HUDEP-2 (cell line): ENCODE measurements around the gene PZP.
"Not testable (repeated sequence)": the region's sequence is repeated elsewhere in the genome, so short reads cannot be mapped to it uniquely, and the experiment has no call there.

ENCODE experiments used
- DNase-seq, 76 experiments: peaks; one replicate each; lab custom pipeline; 2025; ENCODE audit not compliant: unreplicated experiment in 76 of 76; lab: John Stamatoyannopoulos, UW

Gene PZP

GRCh38 chr12:9198012-9198411 lies 10.2 kb downstream of the PZP start:
- no peak for DNase-seq

- DNase-seq, result no peak
Observed at GRCh38 chr12:9184276-9184675, 23.9 kb downstream of the PZP start.

- no peak for DNase-seq
Observed at GRCh38 chr12:9180810-9181209, 27.4 kb downstream of the PZP start.

DNA sequence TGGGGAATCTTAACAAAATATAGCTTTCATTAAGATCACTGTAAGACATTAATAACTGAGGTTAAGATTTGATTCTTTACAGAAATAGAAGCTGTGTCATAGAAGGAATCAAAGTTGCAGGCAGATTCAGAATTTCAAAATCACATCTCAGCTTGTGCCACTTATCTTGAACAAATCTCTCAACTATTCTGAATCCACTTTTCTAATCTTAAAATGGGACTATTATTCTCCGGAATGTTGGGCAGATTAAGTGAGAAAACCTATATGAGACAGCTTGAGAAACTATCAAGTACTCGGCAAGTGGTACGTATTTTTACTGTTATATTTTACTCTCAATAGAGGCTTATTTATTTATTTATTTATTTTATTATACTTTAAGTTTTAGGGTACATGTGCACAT lies 28.4 kb downstream of the PZP start:
- DNase-seq, result no peak

DNA sequence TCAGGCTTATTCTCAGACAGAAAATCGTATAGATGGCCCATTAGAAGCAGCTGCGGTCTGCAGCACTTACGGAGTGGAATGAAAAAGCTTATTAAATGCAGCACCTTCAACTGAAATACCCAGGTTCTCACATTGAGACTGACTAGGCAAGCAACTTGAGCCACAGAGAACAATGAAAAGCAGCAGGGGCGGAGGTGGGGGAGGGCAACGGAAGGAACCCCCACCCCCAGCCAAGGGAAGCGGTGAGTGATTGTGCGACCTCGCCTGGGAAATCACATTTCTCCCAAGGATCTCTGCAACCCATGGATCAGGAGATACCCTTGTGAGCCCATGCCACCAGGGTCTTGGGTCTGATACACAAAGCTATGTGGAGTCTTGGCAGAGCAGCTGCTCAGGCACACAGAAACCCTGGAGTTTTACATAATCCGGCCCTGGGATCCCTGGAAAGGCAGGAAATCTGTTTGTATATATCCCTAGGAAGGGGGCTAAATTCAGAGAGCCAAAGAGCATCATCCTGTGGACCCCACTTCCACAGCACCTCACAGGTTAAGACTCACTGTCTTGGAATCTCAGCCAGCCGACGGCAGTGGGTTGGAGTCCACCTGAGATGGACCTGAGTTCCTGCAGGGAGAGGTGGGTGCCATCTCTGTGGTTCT lies 38.1 kb downstream of the PZP start:
- DNase-seq, result no peak

DNA sequence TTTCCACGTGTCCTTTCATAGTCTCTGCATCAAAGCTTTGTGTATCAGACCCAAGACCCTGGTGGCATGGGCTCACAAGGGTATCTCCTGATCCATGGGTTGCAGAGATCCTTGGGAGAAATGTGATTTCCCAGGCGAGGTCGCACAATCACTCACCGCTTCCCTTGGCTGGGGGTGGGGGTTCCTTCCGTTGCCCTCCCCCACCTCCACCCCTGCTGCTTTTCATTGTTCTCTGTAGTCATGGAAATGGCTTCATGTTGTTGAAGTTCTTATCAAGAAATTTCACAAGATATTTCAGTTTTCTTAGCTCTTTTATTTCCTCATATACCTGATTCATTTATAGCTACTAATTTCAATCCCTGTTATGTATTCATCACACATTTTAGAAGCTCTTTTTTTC lies 40.9 kb downstream of the PZP start:
- DNase-seq, result not testable (repeated sequence)

DNA sequence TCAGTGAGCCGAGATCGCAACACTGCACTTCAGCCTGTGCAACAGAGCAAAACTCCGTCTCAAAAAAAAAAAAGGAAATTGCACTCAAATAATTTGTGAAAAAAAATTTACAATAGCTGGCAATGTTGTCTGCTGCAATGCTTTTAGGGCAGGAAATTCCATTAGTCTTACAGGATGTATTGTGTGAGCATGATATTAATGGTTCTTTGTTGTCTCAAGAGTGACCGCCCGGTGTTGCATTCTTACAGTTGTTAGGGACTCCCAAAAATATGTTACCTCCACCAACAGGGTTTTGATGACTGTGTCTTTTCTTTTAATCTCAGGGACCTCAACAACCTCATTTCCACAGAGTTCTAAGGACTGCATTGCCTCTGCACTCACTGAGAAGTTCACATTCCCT lies 44.8 kb downstream of the PZP start:
- no peak for DNase-seq

- no peak for DNase-seq
Observed at GRCh38 chr12:9156119-9156518, 52.1 kb downstream of the PZP start.

DNA sequence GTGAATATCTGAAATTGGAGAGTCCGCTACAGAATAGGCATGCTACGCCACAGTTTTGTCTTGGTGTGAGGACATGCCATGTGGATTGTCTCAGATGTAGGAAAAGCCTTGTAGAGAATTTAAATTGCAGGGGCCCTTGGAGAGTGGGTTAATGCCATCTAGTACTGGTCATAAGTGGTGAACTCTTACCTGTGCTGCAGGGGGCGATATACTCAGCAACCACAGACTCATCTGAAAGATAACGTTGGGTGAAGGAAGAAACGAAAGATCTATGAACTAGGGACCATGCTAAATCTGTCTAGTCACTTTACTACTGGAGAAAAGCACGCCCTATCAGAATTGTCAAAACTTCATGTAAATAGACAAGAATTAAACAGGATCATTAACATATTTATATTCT lies 58.8 kb downstream of the PZP start:
- DNase-seq, result no peak

- no peak for DNase-seq
Observed at GRCh38 chr12:9148926-9149325, 59.3 kb downstream of the PZP start.

GRCh38 chr12:9147461-9147860 lies 60.7 kb downstream of the PZP start:
- no peak for DNase-seq

GRCh38 chr12:9144730-9145106 lies 63.5 kb downstream of the PZP start:
- no peak for DNase-seq

- DNase-seq, result no peak
Observed at GRCh38 chr12:9143929-9144729, 64.1 kb downstream of the PZP start.

- no peak for DNase-seq
Observed at GRCh38 chr12:9143137-9143536, 65.1 kb downstream of the PZP start.

GRCh38 chr12:9139588-9140290 lies 68.5 kb downstream of the PZP start:
- not testable (repeated sequence) for DNase-seq

GRCh38 chr12:9135903-9136310 lies 72.3 kb downstream of the PZP start:
- no peak for DNase-seq

DNA sequence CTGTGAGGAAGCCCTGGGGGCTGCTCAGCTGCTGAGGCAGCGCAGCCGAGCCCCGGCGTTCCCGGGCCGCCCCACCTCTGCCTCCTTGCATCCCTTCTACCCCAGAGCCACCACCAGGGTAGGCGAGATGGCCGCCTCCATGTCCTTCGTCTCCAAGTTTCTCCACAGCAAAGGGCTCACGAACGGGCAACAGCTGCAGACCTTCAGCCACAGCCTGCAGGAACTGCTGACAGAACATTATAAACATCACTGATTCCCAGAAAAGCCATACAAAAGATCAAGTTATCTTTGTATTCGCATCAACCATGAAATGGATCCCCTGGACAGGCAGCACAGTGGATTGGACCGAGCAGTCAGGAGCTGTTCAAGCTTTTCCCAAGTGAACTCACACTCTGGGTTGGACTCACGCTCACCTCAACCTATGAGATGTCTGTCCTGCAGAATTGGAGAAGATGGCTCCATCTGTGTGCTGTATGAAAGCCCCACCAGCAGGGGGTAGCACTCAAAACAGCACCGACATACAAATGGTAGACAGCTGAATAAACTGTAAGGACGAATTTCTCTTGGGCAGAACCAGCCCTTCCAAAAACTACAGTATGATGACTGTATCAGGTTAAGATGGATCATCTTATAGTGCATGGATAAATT lies 73.1 kb downstream of the PZP start:
- DNase-seq, result peak in 4 of 76 experiments; percentile 3 to 22 (median 11)

GRCh38 chr12:9133216-9133916 lies 74.8 kb downstream of the PZP start:
- no peak for DNase-seq

DNA sequence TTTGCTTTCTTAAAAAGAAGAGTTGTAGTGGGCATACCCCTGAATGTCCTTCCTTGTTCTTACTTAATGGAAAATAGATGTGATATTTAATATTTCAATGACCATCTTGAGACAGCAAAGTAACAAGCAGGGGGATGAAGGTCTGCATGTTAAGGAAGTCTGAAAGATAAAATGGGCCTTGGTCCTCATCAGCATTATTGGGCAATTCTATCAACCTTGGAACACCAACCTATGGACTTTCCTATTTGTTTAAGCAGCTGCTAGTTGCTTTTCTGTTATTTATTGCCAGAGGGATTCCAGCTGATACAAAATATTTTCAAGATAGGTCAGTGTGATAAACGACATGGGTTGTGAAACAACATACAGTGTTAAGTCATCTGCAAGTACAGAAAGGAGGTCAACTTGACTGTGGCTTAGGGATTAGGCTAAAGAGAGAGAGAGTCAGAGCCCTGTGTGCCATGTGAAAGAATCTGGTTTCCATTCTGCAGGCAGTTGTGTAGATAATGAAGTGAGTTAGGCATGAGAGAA lies 76.1 kb downstream of the PZP start:
- no peak for DNase-seq

GRCh38 chr12:9130244-9130643 lies 78.0 kb downstream of the PZP start:
- no peak for DNase-seq
